Stimulated activated CD8-positive, alpha-beta memory T cell treated with anti-CD3 and anti-CD28 coated beads, Interleukin-15, amount 100 ng/mL, for 1 hour (primary cell): ENCODE measurements around the gene MXRA8.

Experiments
- DNase-seq: peaks from one replicate; pipeline ENCODE4 v3.0.0-alpha.2; 2020; ENCODE audit warnings: low read depth

MXRA8 gene

DNA sequence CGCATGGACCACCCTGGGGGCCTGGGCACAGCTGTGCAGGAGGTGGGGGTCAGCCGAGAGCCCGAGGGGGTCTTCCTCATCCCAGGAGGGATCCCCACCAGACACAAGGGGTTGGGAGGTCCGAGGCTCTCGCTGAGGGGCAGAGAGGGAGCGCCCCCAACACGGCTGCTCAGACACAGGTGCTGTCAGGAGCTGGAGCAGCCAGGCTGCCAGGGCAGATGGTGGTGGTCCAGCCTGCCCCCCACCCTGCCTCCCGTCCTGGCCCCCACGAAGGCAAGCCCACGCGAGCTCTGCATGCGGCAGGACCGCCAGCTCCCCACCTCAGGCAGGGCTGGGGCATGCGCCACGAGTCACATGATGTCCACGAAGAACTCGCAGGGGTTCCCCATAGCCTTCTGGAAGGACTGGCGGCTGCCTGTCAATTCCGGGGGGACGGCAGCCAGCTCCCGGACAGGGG, 22.5 kb downstream of the MXRA8 start:
- DNase-seq: no peak

DNA sequence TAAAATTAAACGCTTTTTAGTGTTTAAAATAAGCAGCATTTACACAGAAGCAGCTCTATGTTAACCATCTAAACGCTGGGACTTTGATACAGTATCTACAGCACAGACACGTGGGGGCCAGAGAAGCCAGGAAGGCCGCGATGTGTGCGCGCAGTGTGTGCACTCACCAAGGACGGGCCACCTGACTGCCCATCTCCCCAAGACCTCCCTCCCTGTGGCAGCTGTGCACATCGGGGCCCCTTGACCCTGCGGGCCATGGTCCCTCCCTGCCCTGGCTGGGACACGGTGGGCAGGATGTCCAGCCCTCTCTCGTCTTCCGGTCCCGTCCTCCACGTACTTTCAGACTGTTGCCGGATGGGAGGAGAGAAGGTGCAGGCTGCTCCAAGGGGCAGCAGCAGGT, 23.1 kb downstream of the MXRA8 start:
- no peak for DNase-seq

- DNase-seq: no peak
These were observed 23.5 kb downstream of the MXRA8 start for GRCh38 chr1:1334835-1335234.

GRCh38 chr1:1333551-1334241, 24.7 kb downstream of the MXRA8 start:
- no peak for DNase-seq

- DNase-seq: no peak
These were observed 25.4 kb downstream of the MXRA8 start for GRCh38 chr1:1332774-1333480.

- no peak for DNase-seq
These were observed 26.2 kb downstream of the MXRA8 start for GRCh38 chr1:1332031-1332755.

- DNase-seq: no peak
These were observed 27.0 kb downstream of the MXRA8 start, which contains the start of gene TAS1R3 for GRCh38 chr1:1331068-1331965. TSS of gene TAS1R3 (plus strand) at chr1:1331280. CDS start at chr1:1331346, 66 bp downstream.

- DNase-seq: no peak
These were observed 27.8 kb downstream of the MXRA8 start for GRCh38 chr1:1330366-1331067.

DNA sequence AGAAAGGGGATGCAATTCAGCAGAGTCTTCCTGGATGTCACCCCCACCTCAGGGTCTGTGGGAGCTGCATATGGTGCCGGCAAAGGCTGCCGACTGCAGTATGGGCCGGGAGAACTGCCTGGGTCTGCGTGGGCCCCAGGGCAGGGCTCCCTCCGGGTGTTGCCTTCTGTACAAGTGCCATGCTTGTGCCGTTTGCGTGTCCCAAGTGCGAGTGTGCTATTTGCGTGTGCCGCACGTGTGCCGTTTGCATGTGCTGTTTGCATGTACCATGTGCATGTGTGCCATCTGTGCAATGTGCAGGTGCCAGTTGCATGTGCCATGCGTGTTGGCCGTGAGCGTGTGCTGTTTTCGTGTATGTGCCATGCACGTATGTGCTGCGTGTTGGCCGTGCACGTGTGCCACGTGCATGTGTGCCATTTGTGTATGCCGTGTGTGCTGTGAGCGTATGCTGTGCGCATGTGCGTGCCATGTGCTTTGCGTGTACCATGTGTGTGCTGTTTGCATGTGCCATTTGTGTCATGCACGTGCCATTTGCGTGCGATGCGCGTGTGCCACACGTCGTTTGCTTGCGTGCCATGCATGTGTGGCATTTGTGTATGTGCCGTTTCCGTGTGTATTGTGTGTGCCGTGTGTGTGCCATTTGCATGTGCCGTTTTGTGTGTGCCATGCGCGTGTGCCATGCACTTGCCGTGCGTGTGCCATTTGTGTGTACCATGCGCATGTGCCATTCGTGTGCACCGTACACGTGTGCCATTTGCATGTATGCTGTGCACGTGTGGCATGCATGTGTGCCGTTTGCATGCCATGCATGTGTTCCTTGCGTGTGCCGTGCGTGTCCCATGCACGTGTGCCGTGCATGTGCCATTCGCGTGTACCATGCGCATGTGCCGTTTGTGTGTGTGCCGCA, 28.8 kb downstream of the MXRA8 start:
- no peak for DNase-seq

DNA sequence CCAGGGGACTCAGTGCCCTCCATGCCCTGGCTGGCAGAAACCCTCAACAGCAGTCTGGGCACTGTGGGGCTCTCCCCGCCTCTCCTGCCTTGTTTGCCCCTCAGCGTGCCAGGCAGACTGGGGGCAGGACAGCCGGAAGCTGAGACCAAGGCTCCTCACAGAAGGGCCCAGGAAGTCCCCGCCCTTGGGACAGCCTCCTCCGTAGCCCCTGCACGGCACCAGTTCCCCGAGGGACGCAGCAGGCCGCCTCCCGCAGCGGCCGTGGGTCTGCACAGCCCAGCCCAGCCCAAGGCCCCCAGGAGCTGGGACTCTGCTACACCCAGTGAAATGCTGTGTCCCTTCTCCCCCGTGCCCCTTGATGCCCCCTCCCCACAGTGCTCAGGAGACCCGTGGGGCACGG, 30.1 kb downstream of the MXRA8 start:
- no peak for DNase-seq

- no peak for DNase-seq
These were observed 31.1 kb downstream of the MXRA8 start for GRCh38 chr1:1327291-1327690.

DNA sequence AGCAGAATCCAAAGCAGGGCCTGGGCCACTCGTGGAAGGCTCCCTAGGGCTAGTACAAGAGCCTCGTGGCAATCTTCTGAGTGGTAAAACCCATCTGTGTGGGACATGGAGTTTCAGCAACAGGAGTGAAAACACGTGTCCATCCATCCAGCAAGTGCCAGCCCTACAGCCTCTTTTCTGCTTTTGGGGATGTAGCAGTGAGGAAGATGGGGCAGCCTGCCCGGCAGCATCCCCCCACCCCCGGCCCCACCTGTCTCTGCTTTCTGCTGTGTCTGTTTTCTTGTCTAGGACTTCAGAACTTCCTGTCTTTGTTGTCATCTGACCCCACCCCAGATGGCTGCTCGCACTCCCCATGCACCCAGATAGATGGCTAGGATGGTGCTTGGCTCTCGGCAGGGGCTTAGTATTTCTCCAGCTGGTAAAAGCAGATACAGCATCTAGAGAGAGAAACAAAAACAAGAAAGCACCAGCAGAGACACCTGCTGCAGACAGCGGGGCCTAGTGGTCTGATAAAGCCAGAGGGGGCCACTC, 32.2 kb downstream of the MXRA8 start:
- no peak for DNase-seq

GRCh38 chr1:1325288-1326074, 32.9 kb downstream of the MXRA8 start:
- DNase-seq: no peak

DNA sequence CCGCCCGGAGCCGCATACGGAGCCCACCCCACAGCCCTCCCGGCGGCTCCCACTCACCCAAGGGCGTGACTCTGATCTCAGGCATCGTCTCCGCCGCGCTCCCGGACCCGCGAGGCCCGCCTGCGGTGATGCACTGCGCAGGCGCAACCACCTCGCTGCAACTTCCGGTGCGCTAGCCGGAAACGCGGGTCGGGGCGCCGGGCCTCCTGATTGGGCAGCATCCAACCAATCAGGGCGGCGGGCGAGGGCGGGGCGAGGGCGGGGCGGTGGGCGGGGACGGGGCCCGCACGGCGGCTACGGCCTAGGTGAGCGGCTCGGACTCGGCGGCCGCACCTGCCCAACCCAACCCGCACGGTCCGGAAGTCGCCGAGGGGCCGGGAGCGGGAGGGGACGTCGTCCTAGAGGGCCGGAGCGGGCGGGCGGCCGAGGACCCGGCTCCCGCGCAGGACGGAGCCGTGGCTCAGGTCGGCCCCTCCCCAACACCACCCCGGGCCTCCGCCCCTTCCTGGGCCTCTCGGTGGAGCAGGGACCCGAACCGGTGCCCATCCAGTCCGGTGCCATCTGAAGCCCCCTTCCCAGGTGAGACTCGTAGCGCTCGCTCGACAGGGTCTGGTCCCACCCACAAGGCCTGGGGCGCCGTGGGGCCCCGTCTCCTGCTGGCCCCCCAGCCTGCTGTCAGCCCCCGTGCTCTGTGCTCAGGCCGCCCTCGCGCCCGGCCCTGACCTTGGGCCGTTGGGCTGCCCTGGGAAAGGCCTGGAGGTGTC, 33.6 kb downstream of the MXRA8 start, which contains the start of the genes CPTP and INTS11:
Gene CPTP (plus strand): TSS at position 279 of the 764 bp plus-strand sequence. CDS start 2,109 bp downstream, outside the sequence.
Gene INTS11 (minus strand): TSS at position 137 of the 764 bp plus-strand sequence. CDS start 52 bp downstream, at position 85.
- peak; percentile 91 for DNase-seq

DNA sequence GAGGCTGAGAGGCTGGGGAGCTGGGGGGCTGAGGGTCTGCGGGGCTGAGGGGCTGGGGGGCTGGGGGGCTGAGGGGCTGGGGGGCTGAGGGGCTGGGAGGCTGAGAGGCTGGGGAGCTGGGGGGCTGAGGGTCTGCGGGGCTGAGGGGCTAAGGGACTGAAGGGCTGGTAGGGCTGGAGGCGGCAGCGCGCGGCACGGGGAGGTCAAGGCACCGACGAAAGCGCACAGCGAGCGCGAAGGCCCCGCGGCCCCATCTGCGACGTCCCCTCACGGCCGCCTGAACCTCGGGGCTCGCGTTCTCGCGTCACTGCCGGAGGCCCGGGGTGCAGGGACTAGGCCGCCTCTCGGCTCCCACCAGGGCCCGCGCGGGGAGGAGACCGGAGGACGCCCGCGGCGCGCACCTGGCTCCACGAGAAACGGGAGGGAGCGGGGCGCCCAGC, 34.3 kb downstream of the MXRA8 start:
- no peak for DNase-seq

DNA sequence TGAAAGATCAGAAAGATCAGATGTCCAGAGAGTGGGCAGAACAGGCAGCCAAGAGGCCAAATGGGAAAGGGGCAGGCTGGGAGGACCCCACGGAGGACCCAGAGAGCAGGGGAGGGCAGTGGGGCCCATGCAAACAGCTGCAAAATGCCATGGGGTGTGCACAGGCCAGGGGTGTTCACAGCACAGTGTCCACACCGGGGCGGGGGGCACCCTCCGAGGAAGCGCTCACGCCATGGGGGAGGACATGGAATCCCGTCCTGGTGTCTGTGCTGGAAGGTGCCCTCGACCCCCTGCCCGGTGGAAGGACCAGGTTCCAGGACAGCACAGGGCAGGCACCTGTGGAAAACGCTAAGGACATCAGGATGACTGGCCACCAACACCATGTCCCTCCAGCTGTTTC, 35.4 kb downstream of the MXRA8 start:
- no peak for DNase-seq

DNA sequence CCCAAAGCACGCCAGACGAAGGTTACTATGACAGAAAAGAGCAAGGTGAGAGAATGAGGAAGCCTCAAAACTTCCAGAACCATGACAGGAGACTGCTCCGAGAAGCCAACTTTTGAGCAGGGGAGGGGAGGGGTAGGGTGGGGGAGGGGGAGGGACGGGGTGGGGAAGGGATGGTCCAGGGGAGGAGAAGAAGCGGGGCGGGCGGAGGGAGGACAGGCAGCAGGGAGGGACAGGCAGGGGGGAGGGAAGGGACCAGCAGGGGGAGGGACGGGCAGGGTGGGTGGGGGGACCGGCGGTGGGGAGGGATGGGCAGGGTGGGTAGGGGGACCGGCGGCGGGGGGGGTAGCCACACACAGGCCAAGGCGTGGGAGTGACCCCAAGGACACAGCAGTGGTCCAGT, 35.9 kb downstream of the MXRA8 start:
- no peak for DNase-seq

DNA sequence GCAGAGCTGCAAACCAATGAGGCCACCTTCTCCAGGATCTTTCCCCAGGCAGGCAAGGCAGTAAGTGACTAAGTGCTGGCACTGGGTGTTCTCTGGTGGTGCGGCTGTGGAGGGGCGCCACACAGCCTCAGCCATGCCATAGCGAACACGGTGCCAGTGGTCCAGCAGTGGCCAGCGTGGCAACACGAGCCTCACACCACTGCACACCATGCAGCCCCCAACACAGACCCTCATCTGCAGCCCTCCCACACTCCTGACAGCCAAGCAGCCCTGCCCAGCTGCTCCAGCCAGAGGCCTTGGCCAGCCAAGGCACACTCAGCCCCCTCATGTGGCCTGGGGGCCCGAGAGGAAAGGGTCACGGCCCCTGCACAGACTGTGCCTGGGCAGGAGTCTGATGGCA, 36.9 kb downstream of the MXRA8 start:
- no peak for DNase-seq
